ENCODE data around the gene BPIFB6. TPM values are rescaled to one million over a fixed set of nuclear protein-coding genes. Genes with fewer than 3 reads are reported as not detected.
"Not testable (repeated sequence)": the region's sequence is repeated elsewhere in the genome, so short reads cannot be mapped to it uniquely, and the experiment has no call there.

The BPIFB6 gene
- total RNA-seq, 2 experiments from 2014 or later = not detected

DNA sequence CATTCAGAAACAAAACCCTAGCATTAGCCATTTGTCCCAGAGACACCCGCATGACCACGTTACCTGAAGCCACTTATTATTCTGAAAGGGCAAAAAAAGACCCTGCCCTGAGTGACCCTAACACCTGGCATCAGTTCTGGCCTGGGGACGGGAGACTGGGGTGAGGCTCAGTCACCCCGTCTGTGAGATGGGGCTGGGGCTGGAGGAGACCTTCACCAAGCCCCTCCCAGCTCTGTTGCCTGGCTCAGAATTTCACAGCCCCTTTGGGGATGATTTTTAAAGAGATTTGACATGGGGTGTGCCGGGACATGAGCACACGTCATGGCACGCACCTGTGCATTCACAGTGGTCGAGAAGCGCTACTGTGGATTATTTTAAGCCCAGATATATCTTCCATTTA is 1.4 kb upstream of the BPIFB6 start:
- Mint-ChIP-seq H3K27me3 (ENCODE audit: low read depth) (no peaks in the 10 kb centered on the region), H3K27ac (no peak overlapping the region), H3K9me3 (peaks cover 2% of the 10 kb centered on the region), H3K4me3 (no peak overlapping the region), H3K4me1 (ENCODE audit: low read depth) (no peaks in the 10 kb centered on the region), H3K36me3 (ENCODE audit: low read depth) (no peaks in the 10 kb centered on the region)
- intact Hi-C loops (cut with micrococcal nuclease) = no loop called here
- CTCF ChIA-PET = no interaction called here
- no peak for DNase-seq

DNA sequence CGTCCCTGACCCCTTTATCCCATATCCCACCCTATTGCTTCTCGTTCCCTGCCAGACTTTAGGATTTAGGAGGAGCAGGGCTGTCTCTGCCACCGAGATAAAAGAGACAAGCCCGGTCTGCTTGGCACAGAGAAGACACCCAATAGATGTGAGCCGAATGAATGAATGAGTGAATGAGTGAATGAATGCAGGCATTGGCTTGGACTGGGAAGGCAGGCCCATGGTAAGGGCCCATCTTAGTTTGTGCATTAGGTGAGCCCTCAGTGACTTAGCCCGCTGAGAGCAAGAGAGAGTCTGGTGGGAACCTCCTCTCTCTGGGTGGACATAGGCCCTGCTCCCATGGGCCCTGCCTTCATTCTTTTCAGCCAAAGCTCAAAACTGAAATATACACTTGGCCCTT is 879 bp upstream of the BPIFB6 start:
- Mint-ChIP-seq H3K36me3 (ENCODE audit: low read depth) (no peaks in the 10 kb centered on the region), H3K27me3 (ENCODE audit: low read depth) (no peaks in the 10 kb centered on the region), H3K4me1 (ENCODE audit: low read depth) (no peaks in the 10 kb centered on the region), H3K9me3 (peaks cover 2% of the 10 kb centered on the region), H3K4me3 (no peak overlapping the region), H3K27ac (no peak overlapping the region)
- CTCF ChIA-PET = no interaction called here
- intact Hi-C loops (cut with micrococcal nuclease) = no loop called here
- DNase-seq = no peak

DNA sequence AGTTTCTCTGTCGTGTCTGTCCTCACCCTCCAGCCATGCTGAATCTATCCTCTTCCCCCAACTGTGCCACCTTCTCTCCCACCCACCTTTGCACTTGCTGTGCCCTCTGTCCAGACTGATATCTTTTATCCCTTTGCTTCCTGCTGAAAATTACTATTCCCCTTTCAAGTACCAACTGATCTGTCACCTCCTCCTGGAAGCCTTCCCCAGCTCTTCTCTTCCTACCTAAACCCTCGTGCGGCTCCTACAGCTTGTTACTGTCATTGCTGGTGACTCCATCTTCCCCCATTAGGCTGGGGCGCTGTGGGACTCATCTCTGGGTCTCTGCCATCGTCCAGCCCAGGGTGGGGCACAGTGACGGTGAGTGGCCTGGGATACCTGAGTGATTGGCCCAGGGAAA is 1.1 kb downstream of the BPIFB6 start:
- H3K27me3 Mint-ChIP-seq (ENCODE audit: low read depth) = no peaks in the 10 kb centered on the region
- no peak overlapping the region for H3K4me3 Mint-ChIP-seq
- no peak overlapping the region for H3K27ac Mint-ChIP-seq
- CTCF ChIA-PET = no interaction called here
- intact Hi-C loops (cut with micrococcal nuclease) = no loop called here
- no peak for DNase-seq
- H3K4me1 Mint-ChIP-seq (ENCODE audit: low read depth) = no peaks in the 10 kb centered on the region
- H3K9me3 Mint-ChIP-seq = peaks cover 2% of the 10 kb centered on the region
- H3K36me3 Mint-ChIP-seq (ENCODE audit: low read depth) = no peaks in the 10 kb centered on the region

DNA sequence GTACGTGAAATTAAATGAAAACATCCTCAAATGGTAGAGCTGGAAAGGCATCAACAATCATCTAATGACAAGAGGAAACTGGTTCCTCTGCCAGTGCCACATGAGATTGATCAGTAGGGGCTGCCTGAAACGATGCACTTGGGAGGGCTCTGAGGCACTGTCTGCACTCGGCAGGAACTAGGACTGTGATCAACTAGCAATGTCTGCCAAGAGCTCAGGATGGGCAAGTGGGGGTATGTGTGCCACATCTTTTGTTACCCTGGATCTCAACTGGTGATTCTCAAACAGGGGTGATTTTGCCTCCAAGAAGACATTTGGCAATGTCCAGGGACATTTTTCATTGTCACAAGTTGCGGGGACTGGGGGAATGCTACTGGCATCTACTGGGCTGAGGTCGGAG is 1.9 kb downstream of the BPIFB6 start:
- no peaks in the 10 kb centered on the region for H3K36me3 Mint-ChIP-seq (ENCODE audit: low read depth)
- H3K4me3 Mint-ChIP-seq = no peak overlapping the region
- intact Hi-C loops (cut with micrococcal nuclease) = no loop called here
- no peak for DNase-seq
- no peaks in the 10 kb centered on the region for H3K4me1 Mint-ChIP-seq (ENCODE audit: low read depth)
- no peaks in the 10 kb centered on the region for H3K27me3 Mint-ChIP-seq (ENCODE audit: low read depth)
- H3K9me3 Mint-ChIP-seq = peaks cover 2% of the 10 kb centered on the region
- no peak overlapping the region for H3K27ac Mint-ChIP-seq
- CTCF ChIA-PET = no interaction called here

DNA sequence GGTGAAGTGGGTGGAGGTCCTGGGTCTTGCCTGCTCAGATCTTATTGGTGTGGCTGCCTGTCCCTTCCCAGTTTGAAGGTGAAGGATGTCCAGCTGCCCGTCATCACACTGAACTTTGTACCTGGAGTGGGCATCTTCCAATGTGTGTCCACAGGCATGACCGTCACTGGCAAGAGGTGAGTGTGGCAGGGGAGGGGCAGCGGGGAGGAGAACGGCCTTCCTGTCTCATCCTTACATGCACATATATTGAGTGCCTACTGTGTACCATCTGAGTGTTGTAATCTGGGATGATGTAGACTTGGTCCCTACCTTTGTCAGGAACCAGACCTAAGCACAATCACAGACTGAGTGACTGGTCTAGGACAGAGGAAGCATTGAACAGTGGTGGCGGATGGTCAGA is 2.7 kb downstream of the BPIFB6 start:
- CTCF ChIA-PET = no interaction called here
- H3K9me3 Mint-ChIP-seq = peaks cover 2% of the 10 kb centered on the region
- H3K4me3 Mint-ChIP-seq = no peak overlapping the region
- H3K36me3 Mint-ChIP-seq (ENCODE audit: low read depth) = no peaks in the 10 kb centered on the region
- no peak overlapping the region for H3K27ac Mint-ChIP-seq
- intact Hi-C loops (cut with micrococcal nuclease) = no loop called here
- H3K4me1 Mint-ChIP-seq (ENCODE audit: low read depth) = no peaks in the 10 kb centered on the region
- H3K27me3 Mint-ChIP-seq (ENCODE audit: low read depth) = no peaks in the 10 kb centered on the region
- no peak for DNase-seq

DNA sequence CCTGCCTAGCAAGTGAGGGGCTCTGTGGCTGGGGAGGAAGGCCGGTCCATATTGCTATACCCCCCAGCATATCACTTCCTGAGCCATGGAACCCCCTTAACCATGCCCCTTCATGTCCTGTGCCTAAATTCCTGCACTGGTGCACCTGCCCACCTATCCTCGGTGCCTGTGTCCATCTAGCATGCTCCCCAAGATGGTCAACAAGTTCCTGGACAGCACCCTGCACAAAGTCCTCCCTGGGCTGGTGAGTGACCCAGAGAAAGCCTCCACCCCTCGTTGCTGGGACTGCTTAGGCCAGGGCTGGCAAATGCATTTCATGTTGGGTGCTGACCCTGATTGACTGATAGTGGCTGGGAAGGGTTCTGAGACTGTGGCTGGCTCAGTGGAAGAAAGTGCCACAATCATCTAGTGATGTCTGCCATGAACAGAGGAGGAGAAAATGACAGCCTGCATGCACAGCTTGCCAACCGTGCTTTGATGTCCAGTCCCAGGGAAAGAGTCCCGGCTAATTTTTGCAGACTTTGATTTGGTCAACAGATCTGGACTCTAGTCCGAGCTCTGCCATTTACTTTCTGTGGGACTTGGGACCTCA is 3.5 kb downstream of the BPIFB6 start:
- Mint-ChIP-seq H3K9me3 (peaks cover 2% of the 10 kb centered on the region), H3K4me3 (no peak overlapping the region), H3K36me3 (ENCODE audit: low read depth) (no peaks in the 10 kb centered on the region), H3K27ac (no peak overlapping the region), H3K27me3 (ENCODE audit: low read depth) (no peaks in the 10 kb centered on the region), H3K4me1 (ENCODE audit: low read depth) (no peaks in the 10 kb centered on the region)
- DNase-seq = no peak
- intact Hi-C loops (cut with micrococcal nuclease) = no loop called here
- CTCF ChIA-PET = no interaction called here

DNA sequence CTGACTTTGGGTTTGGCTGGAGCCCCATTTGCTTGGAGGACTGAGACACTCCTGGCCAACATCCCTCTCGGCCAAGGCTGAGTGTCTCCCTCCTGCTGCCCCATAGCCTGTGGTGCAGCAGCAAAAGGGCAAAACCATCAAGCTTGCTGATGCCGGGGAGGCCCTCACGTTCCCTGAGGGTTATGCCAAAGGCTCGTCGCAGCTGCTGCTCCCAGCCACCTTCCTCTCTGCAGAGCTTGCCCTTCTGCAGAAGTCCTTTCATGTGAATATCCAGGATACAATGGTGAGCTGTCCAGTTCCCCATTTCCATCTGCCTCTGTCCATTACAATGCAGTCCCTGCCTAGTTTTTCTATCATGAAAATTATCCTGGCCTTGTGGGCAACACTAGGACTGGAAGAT is 6.0 kb downstream of the BPIFB6 start:
- intact Hi-C loops (cut with micrococcal nuclease) = no loop called here
- Mint-ChIP-seq H3K4me3 (no peak overlapping the region), H3K36me3 (ENCODE audit: low read depth) (no peaks in the 10 kb centered on the region), H3K9me3 (peaks cover 2% of the 10 kb centered on the region), H3K27me3 (ENCODE audit: low read depth) (no peaks in the 10 kb centered on the region), H3K4me1 (ENCODE audit: low read depth) (no peaks in the 10 kb centered on the region), H3K27ac (no peak overlapping the region)
- DNase-seq = no peak
- CTCF ChIA-PET = no interaction called here

DNA sequence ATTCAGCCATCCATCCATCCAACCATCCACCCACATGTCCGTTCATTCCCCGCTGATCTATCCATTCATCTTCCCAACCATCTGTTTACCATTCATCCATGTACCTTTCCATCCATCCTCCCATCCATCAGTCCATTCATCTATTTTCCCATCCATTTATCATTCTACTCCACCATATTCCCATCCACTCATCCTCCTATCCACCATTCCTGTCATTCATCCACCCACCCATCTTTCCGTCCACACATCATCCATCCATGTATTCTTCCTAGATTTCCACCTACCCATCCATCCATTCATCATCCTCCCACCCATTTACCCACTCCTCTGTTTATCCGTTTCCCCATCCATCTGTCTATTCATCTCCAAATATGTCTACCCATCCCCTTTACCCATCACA is 6.8 kb downstream of the BPIFB6 start:
- no peak for DNase-seq
- H3K27me3 Mint-ChIP-seq (ENCODE audit: low read depth) = no peaks in the 10 kb centered on the region
- CTCF ChIA-PET = no interaction called here
- no peak overlapping the region for H3K4me3 Mint-ChIP-seq
- no peaks in the 10 kb centered on the region for H3K4me1 Mint-ChIP-seq (ENCODE audit: low read depth)
- intact Hi-C loops (cut with micrococcal nuclease) = no loop called here
- H3K9me3 Mint-ChIP-seq = no peaks in the 10 kb centered on the region
- H3K27ac Mint-ChIP-seq = no peak overlapping the region
- no peaks in the 10 kb centered on the region for H3K36me3 Mint-ChIP-seq (ENCODE audit: low read depth)

DNA sequence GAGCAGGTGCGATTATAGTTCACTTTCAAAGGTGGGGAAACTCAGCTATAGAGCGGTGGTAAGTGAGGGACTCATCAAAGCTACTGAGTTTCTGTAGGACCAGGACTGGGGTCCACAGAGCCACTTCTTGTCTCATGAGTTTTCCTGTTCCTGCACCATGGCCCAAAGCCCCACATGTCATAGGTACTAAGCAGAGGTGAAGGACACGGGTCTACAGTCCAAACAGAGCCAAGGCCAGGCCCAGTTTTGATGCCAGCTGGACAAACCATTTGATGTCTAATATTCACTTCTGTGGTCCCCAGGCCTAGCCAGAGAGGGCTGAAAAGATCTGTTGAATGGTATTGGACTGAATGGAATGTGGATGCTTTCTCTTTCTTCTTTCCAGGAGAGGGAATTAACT is 11.0 kb downstream of the BPIFB6 start:
- Mint-ChIP-seq H3K4me3 (no peak overlapping the region), H3K9me3 (peaks cover 14% of the 10 kb centered on the region), H3K27me3 (ENCODE audit: low read depth) (no peaks in the 10 kb centered on the region), H3K36me3 (ENCODE audit: low read depth) (no peaks in the 10 kb centered on the region), H3K4me1 (ENCODE audit: low read depth) (no peaks in the 10 kb centered on the region), H3K27ac (no peak overlapping the region)
- CTCF ChIA-PET = interaction anchor here (0.9 to 1.2 kb wide), 4 partner anchors 9 to 264 kb away, joined by 3 to 4 read pairs (median 3); no protein-coding TSS in a partner anchor
- intact Hi-C loops (cut with micrococcal nuclease) = no loop called here
- no peak for DNase-seq

DNA sequence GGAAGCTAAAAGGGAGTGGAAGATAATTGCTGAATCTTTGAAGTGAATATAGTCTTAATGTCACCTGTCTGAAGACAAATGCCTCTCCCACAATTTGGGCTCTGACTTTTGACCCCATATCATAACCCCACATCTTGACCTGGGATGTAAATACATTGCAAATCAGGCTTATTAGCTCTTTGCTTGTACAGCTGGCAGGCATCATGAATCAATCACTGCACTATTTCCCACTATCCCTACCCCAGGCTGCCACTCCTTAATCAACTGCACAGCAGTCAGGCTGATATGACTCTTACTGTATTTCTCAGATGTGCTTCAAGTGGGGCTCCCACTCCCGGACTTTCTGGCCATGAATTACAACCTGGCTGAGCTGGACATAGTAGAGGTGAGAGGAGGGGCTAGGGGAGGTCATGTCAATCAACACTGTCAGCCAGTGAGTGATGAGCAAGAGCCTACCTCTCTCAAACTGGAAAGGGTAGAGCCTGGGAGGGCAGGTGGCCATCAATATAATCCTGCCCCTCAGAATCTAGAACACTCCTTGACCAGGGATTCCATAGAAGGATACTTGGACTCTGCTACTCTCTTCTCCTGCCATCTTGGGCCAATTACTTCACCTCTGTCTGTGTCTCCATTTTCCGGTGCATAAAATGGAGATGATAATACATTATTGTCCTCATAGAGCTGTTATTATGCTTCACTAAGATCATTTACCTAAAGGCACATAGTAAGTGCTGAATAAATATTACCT is 11.7 kb downstream of the BPIFB6 start:
- Mint-ChIP-seq H3K9me3 (peaks cover 14% of the 10 kb centered on the region), H3K27me3 (ENCODE audit: low read depth) (no peaks in the 10 kb centered on the region), H3K27ac (no peak overlapping the region), H3K36me3 (ENCODE audit: low read depth) (no peaks in the 10 kb centered on the region), H3K4me1 (ENCODE audit: low read depth) (no peaks in the 10 kb centered on the region), H3K4me3 (no peak overlapping the region)
- no peak for DNase-seq
- intact Hi-C loops (cut with micrococcal nuclease) = no loop called here
- CTCF ChIA-PET = interaction anchor here (0.6 to 1.1 kb wide), 3 partner anchors 9 to 141 kb away, joined by 3 to 4 read pairs (median 3); no protein-coding TSS in a partner anchor

DNA sequence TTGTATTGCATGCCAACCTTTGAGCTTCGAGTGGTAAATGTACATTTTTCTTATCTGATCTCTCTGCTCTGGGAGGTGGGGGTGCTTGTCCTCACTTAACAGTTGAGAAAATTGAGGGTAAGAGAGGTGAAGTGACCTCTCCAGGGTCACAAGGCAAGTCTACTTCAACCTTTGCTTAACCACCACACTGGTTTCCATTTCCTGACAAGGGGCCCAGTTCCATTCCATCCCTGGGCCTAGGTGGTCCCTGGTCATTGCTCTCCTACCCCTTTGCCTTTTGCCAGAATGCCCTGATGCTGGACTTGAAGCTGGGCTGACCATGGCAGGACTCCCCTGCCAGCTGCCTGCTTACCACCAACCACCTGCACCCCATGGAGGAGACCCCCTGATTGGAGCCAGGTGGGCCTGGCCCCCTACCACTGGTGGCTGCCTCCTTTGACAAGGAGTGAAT is 12.3 kb downstream of the BPIFB6 start:
- intact Hi-C loops (cut with micrococcal nuclease) = no loop called here
- CTCF ChIA-PET = interaction anchor here (0.6 kb wide), 1 partner anchor 23 kb away, joined by 3 read pairs; no protein-coding TSS in a partner anchor

DNA sequence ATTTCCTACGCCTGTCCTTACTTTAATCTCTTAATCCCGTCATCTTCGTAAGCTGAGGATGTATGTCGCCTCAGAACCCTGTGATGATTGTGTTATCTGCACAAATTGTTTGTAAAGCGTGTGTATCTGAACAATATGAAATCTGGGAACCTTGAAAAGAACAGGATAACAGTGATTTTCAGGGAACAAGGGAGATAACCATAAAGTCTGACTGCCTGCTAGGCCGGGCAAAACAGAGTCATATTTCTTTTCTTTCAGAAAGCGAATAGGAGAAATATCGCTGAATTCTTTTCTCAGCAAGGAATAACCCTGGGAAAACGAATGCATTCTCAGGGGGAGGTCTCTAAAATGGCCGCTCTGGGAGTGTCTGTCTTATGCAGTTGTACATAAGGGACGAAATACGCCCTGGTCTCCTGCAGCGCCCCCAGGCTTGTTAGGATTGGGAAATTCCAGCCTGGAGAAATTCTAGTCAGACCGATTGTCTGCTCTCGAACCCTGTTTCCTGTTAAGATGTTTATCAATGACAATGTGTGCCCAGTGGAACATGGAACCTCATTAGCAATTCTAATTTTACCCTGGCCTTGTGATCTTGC is 13.8 kb downstream of the BPIFB6 start:
- DNase-seq; H3K27ac Mint-ChIP-seq; H3K4me1 Mint-ChIP-seq (ENCODE audit: low read depth); H3K4me3 Mint-ChIP-seq; H3K36me3 Mint-ChIP-seq (ENCODE audit: low read depth); H3K27me3 Mint-ChIP-seq (ENCODE audit: low read depth); intact Hi-C loops (cut with micrococcal nuclease); CTCF ChIA-PET: not testable (repeated sequence)
- H3K9me3 Mint-ChIP-seq = peaks cover 14% of the 10 kb centered on the region

More for the DNA sequence above, 12.3 kb downstream of the BPIFB6 start:
- no peak for DNase-seq
- Mint-ChIP-seq H3K36me3 (ENCODE audit: low read depth) (no peaks in the 10 kb centered on the region), H3K4me3 (no peak overlapping the region), H3K27ac (no peak overlapping the region), H3K27me3 (ENCODE audit: low read depth) (no peaks in the 10 kb centered on the region), H3K9me3 (peaks cover 14% of the 10 kb centered on the region), H3K4me1 (ENCODE audit: low read depth) (no peaks in the 10 kb centered on the region)

DNA sequence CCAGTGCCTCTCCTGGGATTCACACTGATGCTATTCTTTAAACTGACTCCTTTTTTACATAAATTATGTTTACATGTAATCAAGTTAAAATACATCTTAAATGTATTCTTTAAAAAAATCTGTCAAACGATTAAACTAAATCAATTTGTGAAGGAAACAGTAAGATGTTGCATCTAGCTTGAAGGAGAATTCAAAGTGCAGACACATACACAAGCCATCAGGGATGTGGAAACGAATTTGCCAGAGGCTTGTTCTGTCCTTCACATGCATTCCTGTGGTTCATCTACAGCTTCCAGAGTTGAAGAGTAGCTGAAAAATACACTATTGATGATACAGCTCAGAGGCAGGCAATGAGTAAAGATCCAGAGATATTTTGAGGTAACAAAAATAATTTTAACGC is 15.0 kb downstream of the BPIFB6 start:
- Mint-ChIP-seq H3K36me3 (ENCODE audit: low read depth) (no peaks in the 10 kb centered on the region), H3K9me3 (peaks cover 14% of the 10 kb centered on the region), H3K4me1 (ENCODE audit: low read depth) (no peaks in the 10 kb centered on the region), H3K4me3 (no peak overlapping the region), H3K27ac (no peak overlapping the region), H3K27me3 (ENCODE audit: low read depth) (no peaks in the 10 kb centered on the region)
- CTCF ChIA-PET = no interaction called here
- intact Hi-C loops (cut with micrococcal nuclease) = no loop called here
- DNase-seq = no peak

Measured in activated naive CD4-positive, alpha-beta T cell treated with anti-CD3 and anti-CD28 coated beads for 36 hours (primary cell).